Subcutaneous adipose tissue (tissue), 4 donors: ENCODE measurements around the gene USP31. TPM values are rescaled to one million over a fixed set of nuclear protein-coding genes. Genes with fewer than 3 reads are reported as not detected.

Source experiments
- CTCF ChIP-seq: fragments of 450-650 bp; IDR thresholded peaks from one replicate; pipeline ENCODE4 v1.5.1; 2016; ENCODE audit warnings: low read depth, mild to moderate bottlenecking, control low read depth, antibody characterized with exemption, moderate library complexity
- total RNA-seq, 4 donors: library from RNA; depleted of rRNA; stranded (reverse); fragments of >200 nt; gene quantifications; one replicate each; pipeline ENCODE4 v1.1.0, GENCODE V29; 2016

USP31 gene
- 10 to 100 TPM in 2 of 4 donors, 1 to 10 TPM in 2; 6.3 to 18.6 (median 13.2) TPM for total RNA-seq

DNA sequence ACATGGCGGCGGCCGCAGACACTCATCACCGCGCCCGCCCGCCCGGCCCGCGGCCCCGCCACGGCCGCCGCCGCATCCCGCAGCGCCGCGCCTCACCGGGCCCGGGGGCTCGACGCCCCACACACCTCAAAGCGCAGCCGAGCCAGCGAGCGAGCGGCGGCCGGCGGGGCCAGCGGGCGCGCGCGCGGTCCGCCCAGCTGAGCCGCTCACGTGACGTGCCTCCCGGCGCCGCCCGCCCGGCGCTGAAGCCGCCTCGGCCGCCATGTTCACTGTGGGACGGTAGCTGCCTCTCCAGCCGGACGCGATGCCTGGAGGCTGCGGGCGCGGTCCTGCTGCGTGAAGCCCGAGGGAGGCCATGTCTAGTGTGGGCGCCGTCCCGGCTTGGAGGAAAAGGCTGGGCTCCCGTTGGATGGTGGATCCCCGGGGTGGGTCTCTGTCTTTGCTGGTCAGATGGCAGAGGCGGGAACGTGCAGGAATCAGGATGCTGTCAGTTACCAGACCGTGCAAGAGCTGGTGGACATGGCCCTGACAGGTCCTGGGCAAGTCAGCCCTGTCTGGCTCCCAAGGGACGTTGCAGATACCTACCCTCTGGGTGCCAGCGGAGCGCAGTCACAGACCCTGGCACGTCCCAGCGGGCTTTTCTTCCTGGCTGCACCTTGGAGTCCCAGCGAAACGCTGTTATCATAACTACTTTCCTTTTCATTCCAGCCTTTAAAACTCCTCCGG is at the start of gene USP31:
USP31 (minus strand) TSS at position 186 of the 726 bp plus-strand sequence; CDS start at position 4, 182 bp downstream.
- no peak for TF ChIP-seq CTCF

DNA sequence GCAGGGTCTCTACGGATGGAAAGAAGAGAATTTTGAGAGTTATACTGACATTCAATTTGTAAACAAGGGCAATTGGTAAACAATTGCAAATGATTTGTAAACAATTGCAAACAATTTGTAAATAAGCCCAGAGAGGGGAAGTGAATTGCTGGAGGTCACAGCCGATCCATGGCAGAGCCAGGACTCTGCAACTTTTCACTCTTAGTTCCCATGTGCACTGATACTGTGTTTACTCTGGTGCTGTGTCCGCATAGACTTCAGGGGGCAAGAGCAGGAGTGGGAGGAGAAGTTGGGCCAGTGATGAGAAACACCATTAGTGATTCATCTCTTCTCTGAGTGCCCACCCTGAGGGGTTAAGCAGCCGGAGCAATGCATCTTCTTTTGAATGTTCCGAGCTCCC is 47.3 kb upstream of the USP31 start:
- no peak for TF ChIP-seq CTCF

DNA sequence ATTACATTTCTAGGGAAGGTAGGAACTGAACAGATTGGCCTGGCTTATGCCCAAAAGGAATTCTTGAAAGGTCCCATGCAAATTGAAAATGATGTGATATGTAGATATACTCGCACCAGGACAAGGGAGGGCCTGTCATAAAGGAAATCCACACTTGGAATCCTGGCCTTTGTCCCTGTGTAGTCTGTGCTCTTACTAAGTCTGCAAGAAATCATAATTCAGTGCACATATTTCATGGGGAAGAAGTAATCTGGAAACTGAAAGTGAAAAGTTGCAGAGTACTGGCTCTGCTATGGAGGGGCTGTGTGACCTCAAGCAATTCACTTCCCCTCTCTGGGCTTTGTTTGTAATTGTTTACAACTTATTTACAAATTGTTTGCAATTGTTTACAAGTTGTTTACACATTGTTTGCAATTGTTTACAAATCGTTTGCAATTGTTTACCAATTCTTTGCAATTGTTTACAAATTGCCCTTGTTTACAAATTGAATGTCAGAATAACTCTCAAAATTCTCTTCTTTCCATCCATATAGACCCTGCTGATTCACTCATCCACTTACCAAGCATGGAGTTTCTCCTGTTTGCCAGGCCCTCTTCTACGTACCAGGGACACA is 46.2 kb upstream of the USP31 start:
- TF ChIP-seq CTCF, result no peak

- no peak for TF ChIP-seq CTCF
These were observed 45.4 kb upstream of the USP31 start for GRCh38 chr16:23194497-23195221.

DNA sequence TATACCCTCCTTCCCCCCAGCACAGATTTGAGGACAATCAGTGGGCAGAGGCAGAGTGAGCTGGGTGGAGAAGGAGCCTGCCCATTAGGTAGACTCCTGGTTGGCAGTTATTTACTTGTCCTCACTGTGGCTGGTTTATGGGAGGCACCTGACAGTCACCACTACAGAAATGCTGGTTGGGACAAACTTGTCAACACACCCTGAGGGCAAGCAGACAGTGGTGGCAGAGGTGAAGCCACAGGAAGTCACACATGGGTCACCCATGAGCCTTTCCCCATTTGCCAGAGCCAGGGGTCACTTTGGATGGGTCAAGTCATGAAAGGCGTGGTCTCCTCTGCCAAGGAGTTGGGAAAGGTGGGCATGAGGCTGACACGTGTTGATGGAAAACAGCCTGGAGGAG is 39.7 kb upstream of the USP31 start:
- no peak for TF ChIP-seq CTCF

GRCh38 chr16:23187341-23187740 is 38.1 kb upstream of the USP31 start:
- no peak for TF ChIP-seq CTCF

DNA sequence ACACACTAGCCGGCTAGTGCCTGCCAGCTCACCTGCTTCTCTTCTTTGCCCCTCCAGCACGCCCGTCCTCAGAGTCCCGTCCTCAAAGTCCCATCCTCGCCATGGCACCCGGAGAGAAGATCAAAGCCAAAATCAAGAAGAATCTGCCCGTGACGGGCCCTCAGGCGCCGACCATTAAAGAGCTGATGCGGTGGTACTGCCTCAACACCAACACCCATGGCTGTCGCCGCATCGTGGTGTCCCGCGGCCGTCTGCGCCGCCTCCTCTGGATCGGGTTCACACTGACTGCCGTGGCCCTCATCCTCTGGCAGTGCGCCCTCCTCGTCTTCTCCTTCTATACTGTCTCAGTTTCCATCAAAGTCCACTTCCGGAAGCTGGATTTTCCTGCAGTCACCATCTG is 36.9 kb upstream of the USP31 start:
- TF ChIP-seq CTCF, result no peak
